WI38 (cell line): Measurements from ENCODE around the gene SCMH1.

Experiments
- H3K4me3 ChIP-seq: 2 replicates; pipeline ENCODE4 v1.5.1; 2011; ENCODE audit warnings: low read depth, mild to moderate bottlenecking, control low read depth, low read length
- CTCF ChIP-seq: IDR thresholded peaks from 2 replicates; pipeline ENCODE4 v1.5.1; 2012; ENCODE audit warnings: low read depth, mild to moderate bottlenecking, control low read depth, low read length

Gene SCMH1

GRCh38 chr1:41249319-41249718 lies 7.2 kb upstream of the SCMH1 start:
- no peak for TF ChIP-seq CTCF

GRCh38 chr1:41246568-41246967 lies 4.5 kb upstream of the SCMH1 start:
- H3K4me3 ChIP-seq, result no peak overlapping the region
- no peak for TF ChIP-seq CTCF

More at GRCh38 chr1:41249319-41249718, 7.2 kb upstream of the SCMH1 start:
- H3K4me3 ChIP-seq, result no peak overlapping the region

- TF ChIP-seq CTCF, result no peak
- no peak overlapping the region for H3K4me3 ChIP-seq
Measured at GRCh38 chr1:41245659-41246058, 3.6 kb upstream of the SCMH1 start.

GRCh38 chr1:41243079-41243385 lies 926 bp upstream of the SCMH1 start:
- H3K4me3 ChIP-seq, result no peak overlapping the region; the same call in 1 of the 2 replicates
- TF ChIP-seq CTCF, result no peak

GRCh38 chr1:41242342-41243078 lies 404 bp upstream of the SCMH1 start:
- peak overlapping the region; percentile 66 for H3K4me3 ChIP-seq
- no peak for TF ChIP-seq CTCF

- H3K4me3 ChIP-seq, result peak overlapping the region; percentile 68
- no peak for TF ChIP-seq CTCF
Measured at GRCh38 chr1:41241354-41241748, 755 bp downstream of the SCMH1 start.

GRCh38 chr1:41240781-41241353 lies 1.2 kb downstream of the SCMH1 start:
- no peak for TF ChIP-seq CTCF

More at GRCh38 chr1:41240781-41241353, 1.2 kb downstream of the SCMH1 start:
- H3K4me3 ChIP-seq, result peak overlapping the region; percentile 68
